Measurements from ENCODE around the gene CA7. TPM values are rescaled to one million over a fixed set of nuclear protein-coding genes. Genes with fewer than 3 reads are reported as not detected.
A peak's percentile ranks its signal among the peaks of the same experiment; 100 is the strongest.

CA7 gene
- polyA plus RNA-seq, 4 donors, result 6.4 to 89.7 (median 47.7) TPM

GRCh38 chr16:66848172-66848571 lies 4.0 kb downstream of the CA7 start:
- no peak for FAIRE-seq
- Histone ChIP-seq H3K36me3 (ENCODE audit: control insufficient read depth in 3 of 3, insufficient read depth in 2 of 3, low read depth in 1 of 3, low read length in 3 of 3) (no peaks in the 10 kb centered on the region), H3K4me1 (ENCODE audit: control insufficient read depth in 3 of 3, insufficient read depth in 2 of 3, low read depth in 1 of 3, low read length in 2 of 3) (peaks cover 0 to 18% (median 6%) of the 10 kb centered on the region in 3 donors), H3K4me3 (ENCODE audit: low read depth in 1 of 3, low read length in 3 of 3) (no peak overlapping the region), H3K9me3 (ENCODE audit: control insufficient read depth in 2 of 2, insufficient read depth in 1 of 2, low read depth in 1 of 2, low read length in 1 of 2) (no peaks in the 10 kb centered on the region), H3K27me3 (ENCODE audit: control insufficient read depth in 3 of 3, insufficient read depth in 3 of 3, low read length in 3 of 3) (peaks cover 0 to 26% (median 10%) of the 10 kb centered on the region in 3 donors), H3K27ac (ENCODE audit: low read depth in 1 of 3, low read length in 2 of 3) (peak overlapping the region in 2 of 3 donors; percentile 15 to 68)
- no peak for DNase-seq
- WGBS, 3 donors, result 72 to 85% (median 82%) methylated on average over 2 of the region's 2 CpGs

- 76 to 86% (median 84%) methylated on average over 2 of the region's 2 CpGs for WGBS, 3 donors
- peaks cover 0 to 22% (median 10%) of the 10 kb centered on the region in 3 donors for H3K27me3 ChIP-seq (ENCODE audit: control insufficient read depth in 3 of 3, insufficient read depth in 3 of 3, low read length in 3 of 3)
Observed at GRCh38 chr16:66849021-66849420, 4.8 kb downstream of the CA7 start.

GRCh38 chr16:66849549-66849948 lies 5.3 kb downstream of the CA7 start:
- FAIRE-seq (no peak), DNase-seq (no peak)
- H3K9me3 ChIP-seq (ENCODE audit: control insufficient read depth in 2 of 2, insufficient read depth in 1 of 2, low read depth in 1 of 2, low read length in 1 of 2), result no peaks in the 10 kb centered on the region
- peaks cover 0 to 19% (median 10%) of the 10 kb centered on the region in 3 donors for H3K27me3 ChIP-seq (ENCODE audit: control insufficient read depth in 3 of 3, insufficient read depth in 3 of 3, low read length in 3 of 3)
- peak overlapping the region in 1 of 3 donors; percentile 68 for H3K27ac ChIP-seq (ENCODE audit: low read depth in 1 of 3, low read length in 2 of 3)
- no peak overlapping the region for H3K4me3 ChIP-seq (ENCODE audit: low read depth in 1 of 3, low read length in 3 of 3)
- peaks cover 0 to 18% (median 6%) of the 10 kb centered on the region in 3 donors for H3K4me1 ChIP-seq (ENCODE audit: control insufficient read depth in 3 of 3, insufficient read depth in 2 of 3, low read depth in 1 of 3, low read length in 2 of 3)
- H3K36me3 ChIP-seq (ENCODE audit: control insufficient read depth in 3 of 3, insufficient read depth in 2 of 3, low read depth in 1 of 3, low read length in 3 of 3), result no peaks in the 10 kb centered on the region
- WGBS, 3 donors, result 86 to 97% (median 88%) methylated on average over 4 of the region's 4 CpGs

More at GRCh38 chr16:66849021-66849420, 4.8 kb downstream of the CA7 start:
- Histone ChIP-seq H3K27ac (ENCODE audit: low read depth in 1 of 3, low read length in 2 of 3) (peak overlapping the region in 1 of 3 donors; percentile 68), H3K36me3 (ENCODE audit: control insufficient read depth in 3 of 3, insufficient read depth in 2 of 3, low read depth in 1 of 3, low read length in 3 of 3) (no peaks in the 10 kb centered on the region), H3K9me3 (ENCODE audit: control insufficient read depth in 2 of 2, insufficient read depth in 1 of 2, low read depth in 1 of 2, low read length in 1 of 2) (no peaks in the 10 kb centered on the region), H3K4me3 (ENCODE audit: low read depth in 1 of 3, low read length in 3 of 3) (no peak overlapping the region), H3K4me1 (ENCODE audit: control insufficient read depth in 3 of 3, insufficient read depth in 2 of 3, low read depth in 1 of 3, low read length in 2 of 3) (peaks cover 0 to 18% (median 6%) of the 10 kb centered on the region in 3 donors)
- FAIRE-seq (no peak), DNase-seq (no peak)

- WGBS, 3 donors, result 84 to 89% (median 84%) methylated on average over 14 of the region's 14 CpGs
- Histone ChIP-seq H3K4me1 (ENCODE audit: control insufficient read depth in 3 of 3, insufficient read depth in 2 of 3, low read depth in 1 of 3, low read length in 2 of 3) (peaks cover 0 to 18% (median 6%) of the 10 kb centered on the region in 3 donors), H3K27ac (ENCODE audit: low read depth in 1 of 3, low read length in 2 of 3) (no peak overlapping the region), H3K9me3 (ENCODE audit: control insufficient read depth in 2 of 2, insufficient read depth in 1 of 2, low read depth in 1 of 2, low read length in 1 of 2) (no peaks in the 10 kb centered on the region), H3K4me3 (ENCODE audit: low read depth in 1 of 3, low read length in 3 of 3) (no peak overlapping the region), H3K27me3 (ENCODE audit: control insufficient read depth in 3 of 3, insufficient read depth in 3 of 3, low read length in 3 of 3) (peaks cover 0 to 13% (median 8%) of the 10 kb centered on the region in 3 donors), H3K36me3 (ENCODE audit: control insufficient read depth in 3 of 3, insufficient read depth in 2 of 3, low read depth in 1 of 3, low read length in 3 of 3) (no peaks in the 10 kb centered on the region)
- DNase-seq (no peak), FAIRE-seq (no peak)
Observed at GRCh38 chr16:66850115-66850815, 6.1 kb downstream of the CA7 start.

- H3K9me3 ChIP-seq (ENCODE audit: control insufficient read depth in 2 of 2, insufficient read depth in 1 of 2, low read depth in 1 of 2, low read length in 1 of 2), result no peaks in the 10 kb centered on the region
- WGBS, 3 donors, result 88 to 92% (median 89%) methylated on average over 13 of the region's 13 CpGs
- H3K4me3 ChIP-seq (ENCODE audit: low read depth in 1 of 3, low read length in 3 of 3), result no peak overlapping the region
- FAIRE-seq (no peak), DNase-seq (no peak)
- H3K36me3 ChIP-seq (ENCODE audit: control insufficient read depth in 3 of 3, insufficient read depth in 2 of 3, low read depth in 1 of 3, low read length in 3 of 3), result peaks cover 0 to 2% (median 0%) of the 10 kb centered on the region in 3 donors
- no peak overlapping the region for H3K27ac ChIP-seq (ENCODE audit: low read depth in 1 of 3, low read length in 2 of 3)
- H3K27me3 ChIP-seq (ENCODE audit: control insufficient read depth in 3 of 3, insufficient read depth in 3 of 3, low read length in 3 of 3), result peaks cover 0 to 5% (median 3%) of the 10 kb centered on the region in 3 donors
- H3K4me1 ChIP-seq (ENCODE audit: control insufficient read depth in 3 of 3, insufficient read depth in 2 of 3, low read depth in 1 of 3, low read length in 2 of 3), result peaks cover 0 to 18% (median 6%) of the 10 kb centered on the region in 3 donors
Observed at GRCh38 chr16:66851166-66851964, 7.2 kb downstream of the CA7 start.

- H3K4me3 ChIP-seq (ENCODE audit: low read depth in 1 of 3, low read length in 3 of 3), result no peak overlapping the region
- no peak overlapping the region for H3K27ac ChIP-seq (ENCODE audit: low read depth in 1 of 3, low read length in 2 of 3)
- H3K27me3 ChIP-seq (ENCODE audit: control insufficient read depth in 3 of 3, insufficient read depth in 3 of 3, low read length in 3 of 3), result no peaks in the 10 kb centered on the region
- H3K4me1 ChIP-seq (ENCODE audit: control insufficient read depth in 3 of 3, insufficient read depth in 2 of 3, low read depth in 1 of 3, low read length in 2 of 3), result peaks cover 0 to 6% (median under 1%) of the 10 kb centered on the region in 3 donors
- H3K9me3 ChIP-seq (ENCODE audit: control insufficient read depth in 2 of 2, insufficient read depth in 1 of 2, low read depth in 1 of 2, low read length in 1 of 2), result no peaks in the 10 kb centered on the region
- H3K36me3 ChIP-seq (ENCODE audit: control insufficient read depth in 3 of 3, insufficient read depth in 2 of 3, low read depth in 1 of 3, low read length in 3 of 3), result peaks cover 0 to 2% (median 0%) of the 10 kb centered on the region in 3 donors
- 76 to 83% (median 80%) methylated on average over 15 of the region's 15 CpGs for WGBS, 3 donors
- FAIRE-seq, result no peak
- no peak for DNase-seq
Observed at GRCh38 chr16:66853261-66854139, 9.3 kb downstream of the CA7 start.

GRCh38 chr16:66856184-66856730 lies 12.0 kb downstream of the CA7 start:
- no peaks in the 10 kb centered on the region for H3K9me3 ChIP-seq (ENCODE audit: control insufficient read depth in 2 of 2, insufficient read depth in 1 of 2, low read depth in 1 of 2, low read length in 1 of 2)
- no peak overlapping the region for H3K27ac ChIP-seq (ENCODE audit: low read depth in 1 of 3, low read length in 2 of 3)
- DNase-seq, result no peak
- H3K27me3 ChIP-seq (ENCODE audit: control insufficient read depth in 3 of 3, insufficient read depth in 3 of 3, low read length in 3 of 3), result no peaks in the 10 kb centered on the region
- no peak overlapping the region for H3K4me3 ChIP-seq (ENCODE audit: low read depth in 1 of 3, low read length in 3 of 3)
- peaks cover 0 to 2% (median 0%) of the 10 kb centered on the region in 3 donors for H3K36me3 ChIP-seq (ENCODE audit: control insufficient read depth in 3 of 3, insufficient read depth in 2 of 3, low read depth in 1 of 3, low read length in 3 of 3)
- 90 to 96% (median 94%) methylated on average over 6 of the region's 6 CpGs for WGBS, 3 donors
- no peaks in the 10 kb centered on the region for H3K4me1 ChIP-seq (ENCODE audit: control insufficient read depth in 3 of 3, insufficient read depth in 2 of 3, low read depth in 1 of 3, low read length in 2 of 3)
- no peak for FAIRE-seq

Data from small intestine (tissue), 7 donors.